GM10248 (cell line): ENCODE data around the gene AMHR2.

Source experiments
- CTCF ChIA-PET: fragments of 300-600 bp; sonication (Branson Sonifier 250); formaldehyde crosslinking; extraction: SDS; loops from one replicate; lab custom pipeline; 2021; ENCODE audit warnings: antibody characterized with exemption; lab: Yijun Ruan, JAX
- POLR2A ChIA-PET: fragments of 350-650 bp; sonication (Branson Sonifier 250); formaldehyde crosslinking; extraction: SDS; loops from one replicate; lab custom pipeline; 2020; ENCODE audit warnings: antibody characterized with exemption; lab: Yijun Ruan, JAX
- DNase-seq: peaks from one replicate; pipeline ENCODE4 v3.0.0; 2012; ENCODE audit errors: extremely low spot score
- TF ChIP-seq, protein P1 (sequence below): IDR thresholded peaks from 2 replicates; pipeline ENCODE4 v1.5.1; 2012; ENCODE audit warnings: mild to moderate bottlenecking, low read depth; ENCODE audit errors: extremely low read depth, missing control alignments, control extremely low read depth

Gene AMHR2

GRCh38 chr12:53461059-53461458, 37.4 kb downstream of the AMHR2 start:
- no peak for DNase-seq
- CTCF ChIA-PET: interaction anchor here (1.7 to 2.0 kb wide), 2 partner anchors 11 to 12 kb away, joined by 4 to 6 read pairs; no protein-coding TSS in a partner anchor
- POLR2A ChIA-PET: interaction anchor here (1.4 kb wide), 1 partner anchor 17 kb away, joined by 3 read pairs; no protein-coding TSS in a partner anchor
- TF ChIP-seq, protein P1, sequence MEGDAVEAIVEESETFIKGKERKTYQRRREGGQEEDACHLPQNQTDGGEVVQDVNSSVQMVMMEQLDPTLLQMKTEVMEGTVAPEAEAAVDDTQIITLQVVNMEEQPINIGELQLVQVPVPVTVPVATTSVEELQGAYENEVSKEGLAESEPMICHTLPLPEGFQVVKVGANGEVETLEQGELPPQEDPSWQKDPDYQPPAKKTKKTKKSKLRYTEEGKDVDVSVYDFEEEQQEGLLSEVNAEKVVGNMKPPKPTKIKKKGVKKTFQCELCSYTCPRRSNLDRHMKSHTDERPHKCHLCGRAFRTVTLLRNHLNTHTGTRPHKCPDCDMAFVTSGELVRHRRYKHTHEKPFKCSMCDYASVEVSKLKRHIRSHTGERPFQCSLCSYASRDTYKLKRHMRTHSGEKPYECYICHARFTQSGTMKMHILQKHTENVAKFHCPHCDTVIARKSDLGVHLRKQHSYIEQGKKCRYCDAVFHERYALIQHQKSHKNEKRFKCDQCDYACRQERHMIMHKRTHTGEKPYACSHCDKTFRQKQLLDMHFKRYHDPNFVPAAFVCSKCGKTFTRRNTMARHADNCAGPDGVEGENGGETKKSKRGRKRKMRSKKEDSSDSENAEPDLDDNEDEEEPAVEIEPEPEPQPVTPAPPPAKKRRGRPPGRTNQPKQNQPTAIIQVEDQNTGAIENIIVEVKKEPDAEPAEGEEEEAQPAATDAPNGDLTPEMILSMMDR: no peak

GRCh38 chr12:53461591-53461990, 37.9 kb downstream of the AMHR2 start:
- POLR2A ChIA-PET: interaction anchor here (0.6 to 1.4 kb wide), 3 partner anchors 15 to 20 kb away, joined by 3 read pairs; partner anchors contain the start of gene PRR13
- TF ChIP-seq, protein P1: no peak
- DNase-seq: no peak
- CTCF ChIA-PET: interaction anchor here (0.9 to 2.0 kb wide), 4 partner anchors 10 to 20 kb away, joined by 3 to 6 read pairs (median 4); no protein-coding TSS in a partner anchor

GRCh38 chr12:53462935-53463334, 39.3 kb downstream of the AMHR2 start:
- TF ChIP-seq, protein P1: no peak
- DNase-seq: no peak
- ChIA-PET POLR2A (no interaction called here), CTCF (interaction anchor here (1.0 to 3.4 kb wide), 2 partner anchors 12 to 110 kb away, joined by 3 to 22 read pairs; no protein-coding TSS in a partner anchor)

DNA sequence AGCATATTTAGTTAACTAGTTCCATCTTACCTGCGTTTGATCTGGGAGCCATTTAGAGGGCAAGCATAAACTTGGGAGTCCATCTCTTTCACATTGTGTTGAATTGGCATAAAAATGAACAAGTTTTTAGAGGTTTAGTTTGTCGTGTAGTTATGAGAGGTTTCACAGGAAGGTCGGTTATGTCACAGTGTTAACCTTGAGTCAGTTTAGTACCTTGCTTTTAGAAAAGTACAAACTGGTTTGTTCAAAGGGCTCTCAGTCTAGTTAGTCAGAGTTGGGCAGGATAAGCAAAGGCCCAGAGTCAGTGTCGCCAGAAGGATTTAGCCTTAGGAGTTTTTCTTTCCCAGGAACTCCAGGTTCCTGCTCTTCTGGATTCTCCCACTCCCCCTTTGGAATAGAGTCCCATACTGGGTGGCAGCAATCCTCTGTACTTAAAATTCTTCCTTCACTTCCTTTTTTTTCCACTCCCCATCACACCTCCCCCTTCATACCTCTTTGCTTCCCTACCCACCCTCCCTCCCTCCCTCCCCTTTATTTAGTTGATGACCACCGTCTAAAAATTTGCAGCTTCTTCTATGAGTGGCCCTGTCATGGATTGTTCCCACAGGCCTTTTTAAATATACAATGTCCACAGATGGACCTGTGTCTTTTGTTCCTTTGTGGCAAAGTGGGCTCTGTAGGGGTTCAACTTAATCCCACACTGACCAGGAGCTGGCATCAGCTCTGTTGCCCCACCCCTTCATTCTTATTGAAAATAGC, 40.3 kb downstream of the AMHR2 start:
- CTCF ChIA-PET: interaction anchor here (0.7 to 3.4 kb wide), 6 partner anchors 9 to 45 kb away, joined by 3 to 22 read pairs (median 3); no protein-coding TSS in a partner anchor
- TF ChIP-seq, protein P1: no peak
- no peak for DNase-seq
- POLR2A ChIA-PET: interaction anchor here (0.6 to 1.2 kb wide), 5 partner anchors 8 to 250 kb away, joined by 3 to 4 read pairs (median 3); no protein-coding TSS in a partner anchor

DNA sequence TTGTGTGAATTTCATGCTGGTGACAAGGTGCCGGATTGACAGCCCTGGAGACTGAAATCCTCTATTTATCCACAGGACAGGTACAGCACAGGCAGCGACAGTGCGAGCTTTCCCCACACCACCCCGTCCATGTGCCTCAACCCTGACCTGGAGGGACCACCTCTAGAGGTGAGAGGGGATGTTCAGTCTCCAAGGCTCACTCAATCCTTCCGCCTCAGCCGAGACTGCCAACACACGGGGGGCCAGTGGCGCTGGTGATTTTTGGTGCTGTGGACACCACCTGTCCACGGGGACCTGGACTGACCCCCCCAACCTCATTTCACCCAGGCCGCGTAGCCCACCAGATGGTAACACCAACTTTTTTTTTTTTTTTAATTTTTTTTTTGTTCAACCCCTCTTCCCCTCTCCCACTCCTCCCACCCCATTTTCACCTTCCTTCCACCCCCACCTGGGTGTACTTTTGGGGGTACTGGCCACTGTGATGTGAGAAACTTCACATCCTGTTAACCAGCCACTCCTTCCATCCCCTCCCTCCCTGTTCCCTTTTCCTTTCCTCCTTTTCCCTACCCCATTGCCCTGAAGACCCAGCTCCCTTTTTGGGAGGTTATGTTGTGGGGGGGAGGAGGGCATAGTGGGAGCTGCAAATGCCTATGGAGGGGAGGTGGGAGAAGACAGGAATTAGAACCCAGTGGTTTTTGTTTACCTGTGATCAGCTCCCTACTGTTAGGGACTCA, 41.2 kb downstream of the AMHR2 start:
- no peak for DNase-seq
- CTCF ChIA-PET: interaction anchor here (0.7 to 3.4 kb wide), 6 partner anchors 10 to 44 kb away, joined by 3 to 22 read pairs (median 3); no protein-coding TSS in a partner anchor
- TF ChIP-seq, protein P1: no peak
- POLR2A ChIA-PET: interaction anchor here (0.6 to 1.2 kb wide), 5 partner anchors 9 to 251 kb away, joined by 3 to 4 read pairs (median 3); no protein-coding TSS in a partner anchor

- no peak for DNase-seq
- TF ChIP-seq, protein P1: no peak
- ChIA-PET POLR2A (no interaction called here), CTCF (interaction anchor here (3.4 kb wide), 1 partner anchor 10 kb away, joined by 22 read pairs; no protein-coding TSS in a partner anchor)
These were observed 42.0 kb downstream of the AMHR2 start for GRCh38 chr12:53465679-53466078.
